Sigmoid colon (tissue), 7 donors: ENCODE results near the gene DAAM1. TPM values are rescaled to one million over a fixed set of nuclear protein-coding genes. Genes with fewer than 3 reads are reported as not detected.

Source experiments
- DNase-seq: peaks from one replicate; pipeline ENCODE4 v3.0.0-alpha.2; 2019
- H3K27ac ChIP-seq, 4 donors: fragments of 200-600 bp; sonication (generic); one replicate each; pipeline ENCODE4 v1.5.1; 2016 to 2019; ENCODE audit warnings: mild to moderate bottlenecking in 1 of 4
- H3K27me3 ChIP-seq, 3 donors: fragments of 200-600 bp; sonication (generic); one replicate each; pipeline ENCODE4 v1.5.1; 2019; ENCODE audit warnings: mild to moderate bottlenecking in 1 of 3
- H3K36me3 ChIP-seq, 4 donors: fragments of 200-600 bp; sonication (generic); one replicate each; pipeline ENCODE4 v1.5.1; 2016 to 2019
- H3K4me1 ChIP-seq, 4 donors: fragments of 200-600 bp; sonication (generic); one replicate each; pipeline ENCODE4 v1.5.1; 2017 to 2019
- H3K4me3 ChIP-seq, 4 donors: fragments of 200-600 bp; sonication (generic); one replicate each; pipeline ENCODE4 v1.5.1; 2017 to 2019; ENCODE audit warnings: mild to moderate bottlenecking in 2 of 4, moderate library complexity in 1 of 4
- H3K9me3 ChIP-seq, 4 donors: fragments of 200-600 bp in 3 of 4; sonication (generic) in 3 of 4; one replicate each; pipeline versions ENCODE4 v1.5.1 to v1.6.1; 2013 to 2019
- EP300 ChIP-seq, 4 donors: sonication (generic); formaldehyde crosslinking; IDR thresholded peaks; one replicate each; pipeline ENCODE4 v1.6.1; 2017; ENCODE audit warnings: antibody characterized with exemption in 4 of 4
- POLR2A ChIP-seq, 2 donors: fragments of 450-650 bp; IDR thresholded peaks; one replicate each; pipeline ENCODE4 v1.6.1; 2016; ENCODE audit warnings: antibody characterized with exemption in 2 of 2, mild to moderate bottlenecking in 2 of 2, moderate library complexity in 2 of 2
- POLR2AphosphoS5 ChIP-seq, 4 donors: sonication (generic); formaldehyde crosslinking; IDR thresholded peaks; one replicate each; pipeline ENCODE4 v1.6.1; 2017; ENCODE audit warnings: antibody characterized with exemption in 4 of 4
- WGBS, 2 donors: extraction: QIAGEN DNeasy Blood & Tissue Kit; methylation state at CpG; one replicate each; pipeline ENCODE4 v1.1.7; 2013; 5-methylcytosine and 5-hydroxymethylcytosine counted together
- intact Hi-C: fragments of 100-400 bp; cut with DNase I; formaldehyde crosslinking; loops from one replicate; pipeline ENCODE4 v1.15.1; 2023
- polyA plus RNA-seq, 3 donors: library from polyadenylated mRNA; stranded (reverse); fragments of 200-250 nt; gene quantifications; one replicate each; pipeline ENCODE4 v1.2.3, GENCODE V29; 2013
- total RNA-seq, 4 donors: library from RNA; depleted of rRNA; stranded (reverse); fragments of >200 nt; gene quantifications; one replicate each; pipeline ENCODE4 v1.1.0, GENCODE V29; 2016
- TF ChIP-seq, protein P1 (sequence below), 4 experiments: fragments of 450-650 bp in 3 of 4; fragments of 200-600 bp in 1 of 4; IDR thresholded peaks; one replicate each; pipeline ENCODE4 v1.5.1; 2016 to 2019; ENCODE audit warnings: antibody characterized with exemption in 4 of 4, mild to moderate bottlenecking in 3 of 4, moderate library complexity in 2 of 4
- donor health status: healthy with polysubstance abuse.
- donor health status: Bipolar disorder and iron deficiency.
- donor health status: healthy.

DAAM1 gene
- 10 to 100 TPM; 47.5 to 77.8 (median 66.6) TPM for total RNA-seq
- polyA plus RNA-seq: 10 to 100 TPM; 11.4 to 19.2 (median 16.0) TPM

DNA sequence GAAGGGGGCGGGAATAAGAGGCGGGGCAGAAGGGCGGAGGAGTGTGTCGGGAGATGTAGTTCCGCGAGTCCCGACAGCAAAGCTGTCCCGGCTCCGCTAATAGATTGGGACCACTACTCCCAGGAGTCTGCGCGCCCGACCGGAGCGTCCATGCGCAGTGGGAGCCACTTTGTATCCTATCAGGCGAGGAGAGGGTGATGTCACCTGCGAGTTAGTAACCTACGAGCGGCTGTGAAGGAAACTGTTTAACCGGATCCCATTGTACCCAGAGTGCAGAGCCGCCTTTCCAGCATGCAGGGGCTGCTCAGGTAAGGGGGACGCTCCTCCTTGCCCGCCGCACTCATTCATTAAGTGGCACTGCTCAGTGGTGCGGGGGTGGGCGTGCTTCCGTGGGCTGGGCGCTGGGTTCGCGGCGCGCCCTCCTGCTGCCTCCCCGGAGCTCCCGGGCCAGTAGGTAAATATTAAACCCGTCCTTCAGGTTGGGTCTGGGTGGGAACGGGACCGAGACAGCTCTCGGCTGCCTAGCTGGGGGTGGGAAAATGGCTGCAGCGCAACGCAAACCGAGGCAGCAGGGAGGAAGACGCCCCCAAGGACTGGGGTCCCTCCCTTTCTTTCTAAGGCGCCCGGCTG, at the start of gene DAAM1:
Gene DAAM1, plus strand, starts transcription at position 207 of the 630 bp plus-strand sequence. CDS start 74,811 bp downstream, outside the sequence.
- 0% methylated on average over 44 of the region's 44 CpGs for WGBS, 2 donors

DNA sequence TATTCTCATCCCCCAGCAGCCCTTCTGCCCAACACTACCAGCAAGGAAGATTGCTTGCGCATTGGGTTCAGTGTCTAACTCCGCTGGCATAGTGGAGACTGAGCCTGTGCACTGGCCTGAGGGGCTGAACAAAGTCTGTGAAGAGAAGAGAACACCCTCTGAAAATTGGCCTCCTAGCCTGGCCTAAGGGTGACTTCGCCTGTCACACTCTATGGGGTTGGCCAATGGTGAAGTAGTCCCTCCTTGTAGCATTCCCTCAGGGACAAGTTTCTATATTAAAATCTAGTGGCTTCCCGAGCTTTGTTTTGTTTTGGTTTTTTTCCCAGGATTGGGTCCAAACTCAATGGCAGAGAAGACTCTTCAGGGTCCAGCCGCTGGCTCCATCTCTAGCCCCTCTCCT, 49.1 kb upstream of the DAAM1 start:
- Histone ChIP-seq H3K9me3 (no peaks in the 10 kb centered on the region), H3K4me3 (no peak overlapping the region), H3K36me3 (no peaks in the 10 kb centered on the region), H3K27ac (no peak overlapping the region), H3K27me3 (no peaks in the 10 kb centered on the region), H3K4me1 (no peaks in the 10 kb centered on the region)
- TF ChIP-seq POLR2A (IDR thresholded peaks at IDR 0.05): no peak
- 91 to 96% methylated on average over 5 of the region's 5 CpGs for WGBS, 2 donors
- no peak for DNase-seq
- intact Hi-C loops: no loop called here

More for the DNA sequence above, at the start of gene DAAM1:
- Histone ChIP-seq H3K36me3 (no peaks in the 10 kb centered on the region), H3K9me3 (no peaks in the 10 kb centered on the region), H3K4me3 (peak within 1 kb of the TSS; percentile 69 to 95 (median 85)), H3K27ac (peak within 1 kb of the TSS; percentile 95 to 99 (median 98)), H3K4me1 (peaks cover 0 to 36% (median 35%) of the 10 kb centered on the region in 4 donors), H3K27me3 (no peaks in the 10 kb centered on the region)
- TF ChIP-seq POLR2A (IDR thresholded peaks at IDR 0.05) (peak; percentile 94 to 97), EP300 (IDR thresholded peaks at IDR 0.05) (peak in 1 of 4 donors; percentile 0), POLR2AphosphoS5 (IDR thresholded peaks at IDR 0.05) (peak; percentile 98 to 100 (median 98))
- TF ChIP-seq, protein P1, sequence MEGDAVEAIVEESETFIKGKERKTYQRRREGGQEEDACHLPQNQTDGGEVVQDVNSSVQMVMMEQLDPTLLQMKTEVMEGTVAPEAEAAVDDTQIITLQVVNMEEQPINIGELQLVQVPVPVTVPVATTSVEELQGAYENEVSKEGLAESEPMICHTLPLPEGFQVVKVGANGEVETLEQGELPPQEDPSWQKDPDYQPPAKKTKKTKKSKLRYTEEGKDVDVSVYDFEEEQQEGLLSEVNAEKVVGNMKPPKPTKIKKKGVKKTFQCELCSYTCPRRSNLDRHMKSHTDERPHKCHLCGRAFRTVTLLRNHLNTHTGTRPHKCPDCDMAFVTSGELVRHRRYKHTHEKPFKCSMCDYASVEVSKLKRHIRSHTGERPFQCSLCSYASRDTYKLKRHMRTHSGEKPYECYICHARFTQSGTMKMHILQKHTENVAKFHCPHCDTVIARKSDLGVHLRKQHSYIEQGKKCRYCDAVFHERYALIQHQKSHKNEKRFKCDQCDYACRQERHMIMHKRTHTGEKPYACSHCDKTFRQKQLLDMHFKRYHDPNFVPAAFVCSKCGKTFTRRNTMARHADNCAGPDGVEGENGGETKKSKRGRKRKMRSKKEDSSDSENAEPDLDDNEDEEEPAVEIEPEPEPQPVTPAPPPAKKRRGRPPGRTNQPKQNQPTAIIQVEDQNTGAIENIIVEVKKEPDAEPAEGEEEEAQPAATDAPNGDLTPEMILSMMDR (IDR thresholded peaks at IDR 0.05): no peak
- intact Hi-C loops: loop anchor here (2.0 to 5.0 kb wide), 5 partner anchors 56 to 296 kb away; partner anchors contain the start of genes JKAMP and L3HYPDH
- peak; percentile 100 for DNase-seq

DNA sequence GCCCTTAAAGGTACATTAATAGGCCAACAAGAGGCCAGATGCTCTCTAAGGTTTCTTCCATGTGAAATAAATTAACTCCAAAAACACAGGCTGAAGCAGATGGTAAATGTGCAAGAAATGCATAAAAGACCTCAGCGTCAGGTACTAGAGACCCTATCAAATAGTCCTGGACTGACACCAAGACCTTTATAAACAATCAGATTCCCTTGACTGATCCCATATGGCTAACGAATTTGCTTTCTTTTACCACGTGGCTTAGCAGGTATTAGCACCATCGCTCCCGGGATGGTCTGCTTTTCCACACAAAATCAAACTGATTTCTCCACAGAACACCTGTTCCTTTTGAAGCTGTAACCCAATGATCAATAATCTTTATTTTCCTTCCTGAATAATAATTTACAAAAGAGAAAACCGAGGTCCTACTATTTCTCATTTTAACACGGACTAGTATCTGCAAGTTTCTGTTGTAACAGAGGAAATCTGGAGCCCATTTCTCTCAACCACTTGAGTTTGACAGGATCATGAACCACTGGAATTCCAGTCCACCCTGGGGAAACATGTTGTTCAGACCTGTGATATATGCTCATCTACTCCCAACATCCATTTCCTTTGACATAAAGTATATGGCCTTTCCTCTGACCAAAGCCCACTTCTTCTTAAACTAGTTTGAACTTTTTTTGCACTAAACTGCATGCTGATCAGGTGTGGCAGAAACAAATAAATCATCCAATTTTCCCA, 48.2 kb upstream of the DAAM1 start:
- no peak for TF ChIP-seq POLR2A (IDR thresholded peaks at IDR 0.05)
- no peak for TF ChIP-seq POLR2AphosphoS5 (IDR thresholded peaks at IDR 0.05)
- TF ChIP-seq, protein P1 (IDR thresholded peaks at IDR 0.05): no peak
- TF ChIP-seq EP300 (IDR thresholded peaks at IDR 0.05): no peak
- intact Hi-C loops: no loop called here
- no peak overlapping the region for H3K27ac ChIP-seq
- no peaks in the 10 kb centered on the region for H3K9me3 ChIP-seq
- H3K4me3 ChIP-seq: no peak overlapping the region
- no peak for DNase-seq
- H3K27me3 ChIP-seq: no peaks in the 10 kb centered on the region
- WGBS, 2 donors: 82 to 86% methylated on average over 7 of the region's 7 CpGs
- H3K4me1 ChIP-seq: no peaks in the 10 kb centered on the region
- H3K36me3 ChIP-seq: no peaks in the 10 kb centered on the region

DNA sequence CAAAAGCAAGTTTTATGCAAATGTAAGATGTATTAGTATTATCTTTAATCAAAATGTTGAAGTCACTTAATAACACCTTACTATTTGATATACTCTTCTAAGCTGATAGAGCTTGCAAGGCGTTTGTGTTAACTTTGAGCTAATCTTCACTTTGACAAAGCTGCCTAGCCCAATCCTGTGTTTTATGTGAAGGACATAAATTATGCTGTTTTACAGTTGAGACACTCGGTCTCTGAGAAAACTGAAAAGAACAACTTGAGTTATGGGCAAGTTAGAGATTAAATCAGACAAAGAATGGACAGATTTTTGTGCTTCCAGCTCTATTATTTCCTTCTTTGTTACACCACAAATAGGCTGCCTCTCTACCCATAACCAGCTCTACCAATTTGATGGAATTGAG, 42.0 kb upstream of the DAAM1 start:
- TF ChIP-seq, protein P1 (IDR thresholded peaks at IDR 0.05): no peak
- TF ChIP-seq POLR2AphosphoS5 (IDR thresholded peaks at IDR 0.05) (no peak), POLR2A (IDR thresholded peaks at IDR 0.05) (no peak), EP300 (IDR thresholded peaks at IDR 0.05) (no peak)
- Histone ChIP-seq H3K4me3 (no peak overlapping the region), H3K4me1 (no peaks in the 10 kb centered on the region), H3K27me3 (no peaks in the 10 kb centered on the region), H3K36me3 (no peaks in the 10 kb centered on the region), H3K9me3 (no peaks in the 10 kb centered on the region), H3K27ac (no peak overlapping the region)
- WGBS, 2 donors: 75 to 80% methylated on average over 2 of the region's 2 CpGs
- DNase-seq: no peak
- intact Hi-C loops: no loop called here

DNA sequence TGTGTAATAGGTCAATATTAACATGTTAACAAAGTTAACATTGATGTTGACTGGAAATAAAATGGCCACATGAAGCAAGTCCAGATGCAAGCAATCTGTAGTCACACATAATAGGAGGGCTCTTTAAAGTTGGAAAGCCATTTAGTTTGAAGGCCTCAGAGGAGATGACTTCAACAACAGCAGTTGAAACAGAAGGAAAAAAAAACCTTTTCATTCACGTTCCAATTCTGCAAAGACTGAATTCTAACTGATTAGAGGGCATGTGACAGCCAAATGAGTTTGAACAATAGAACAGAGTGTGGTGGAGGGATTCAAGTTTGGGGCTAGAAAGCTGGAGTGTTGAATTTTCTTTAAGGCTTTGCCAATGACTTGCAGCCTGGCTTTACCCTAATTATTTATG, 41.5 kb upstream of the DAAM1 start:
- 71 to 79% methylated on average over 1 of the region's 1 CpG for WGBS, 2 donors
- TF ChIP-seq, protein P1 (IDR thresholded peaks at IDR 0.05): no peak
- TF ChIP-seq POLR2A (IDR thresholded peaks at IDR 0.05): no peak
- no peak for TF ChIP-seq POLR2AphosphoS5 (IDR thresholded peaks at IDR 0.05)
- TF ChIP-seq EP300 (IDR thresholded peaks at IDR 0.05): no peak
- intact Hi-C loops: no loop called here

More for the DNA sequence above, 41.5 kb upstream of the DAAM1 start:
- H3K4me1 ChIP-seq: no peaks in the 10 kb centered on the region
- no peak overlapping the region for H3K4me3 ChIP-seq
- DNase-seq: no peak
- H3K27me3 ChIP-seq: no peaks in the 10 kb centered on the region
- no peaks in the 10 kb centered on the region for H3K36me3 ChIP-seq
- H3K27ac ChIP-seq: no peak overlapping the region
- no peaks in the 10 kb centered on the region for H3K9me3 ChIP-seq
